ENCODE data around the gene LRRC25. TPM values are rescaled to one million over a fixed set of nuclear protein-coding genes. Genes with fewer than 3 reads are reported as not detected.

Gene LRRC25
- total RNA-seq, 1 experiment from 2014 or later, result 0.12 TPM

DNA sequence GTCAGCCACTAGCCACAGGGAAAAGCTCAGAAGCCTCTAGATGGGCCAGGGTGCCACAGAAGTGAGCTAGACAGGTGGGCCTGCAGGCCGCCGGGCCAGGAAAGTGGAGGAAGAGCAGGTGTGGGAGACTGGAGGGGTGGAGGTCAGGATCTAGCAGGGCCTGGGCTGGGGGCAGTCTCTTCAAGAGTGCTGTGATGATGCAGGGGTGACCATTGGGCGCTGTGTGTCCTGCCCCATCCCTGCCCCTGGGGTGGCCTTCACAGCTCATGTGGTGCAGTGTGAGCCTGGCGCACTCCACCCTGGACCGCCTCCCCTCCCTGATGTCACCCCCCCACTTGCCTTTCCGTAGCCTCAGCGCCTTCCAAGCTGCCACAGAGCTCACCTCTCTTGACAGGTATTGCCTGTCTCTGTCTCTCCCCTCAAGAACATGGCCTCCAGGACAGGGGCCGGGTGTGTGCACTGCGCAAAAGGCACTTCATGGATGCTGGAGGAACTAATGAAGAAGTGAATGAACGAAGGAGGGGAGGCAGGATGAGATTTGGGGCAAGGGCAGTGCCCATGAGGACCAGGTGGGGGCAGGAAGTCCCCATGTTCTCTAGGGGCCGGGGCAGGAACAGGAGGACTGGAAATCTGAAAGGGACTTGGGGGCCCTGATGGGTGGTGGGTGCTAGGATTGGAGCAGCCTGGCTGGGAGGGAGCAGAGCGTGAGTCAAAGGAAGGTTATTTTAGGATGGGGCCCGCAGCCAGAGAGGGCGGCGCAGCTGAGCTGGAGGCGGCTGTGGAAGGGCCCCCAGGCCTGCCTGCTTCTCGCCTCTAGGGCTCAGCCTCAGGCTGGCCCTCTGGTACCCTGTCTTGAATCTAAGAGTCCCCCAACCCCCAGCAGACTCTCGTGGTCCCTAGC is 28.3 kb upstream of the LRRC25 start:
- no peak overlapping the region; the same call in 1 of the 2 replicates for H3K9ac ChIP-seq (ENCODE audit: low read length)
- no peak overlapping the region for H2AFZ ChIP-seq (ENCODE audit: low read depth, low read length, poor library complexity, severe bottlenecking)
- CTCF ChIA-PET, result no interaction called here
- ATAC-seq (peak; percentile 31), DNase-seq (ENCODE audit: low read depth, low spot score) (no peak)
- peaks cover 21 to 40% of the 10 kb centered on the region in 2 experiments for H3K4me1 ChIP-seq (ENCODE audit: control insufficient read depth in 1 of 2, insufficient read depth in 2 of 2, low read length in 2 of 2)
- POLR2A ChIA-PET, result no interaction called here
- H3K9me3 ChIP-seq (ENCODE audit: control insufficient read depth in 1 of 2, insufficient read depth in 1 of 2, low read depth in 1 of 2, low read length in 2 of 2), result no peaks in the 10 kb centered on the region
- no TSS peak for BruUV-seq (replicated peaks)
- no peaks in the 10 kb centered on the region for H4K20me1 ChIP-seq (ENCODE audit: insufficient read depth)
- RAD21 ChIA-PET (ENCODE audit: low non-redundant PET in 1 of 2, low total read pairs in 2 of 2, uncharacterized antibody in 2 of 2, unreplicated experiment in 2 of 2), result no interaction called here
- no peaks in the 10 kb centered on the region for H3K9me2 ChIP-seq (ENCODE audit: insufficient read depth)
- TF ChIP-seq EZH2 (IDR thresholded peaks at IDR 0.05) (no peak), EGR1 (IDR thresholded peaks at IDR 0.05; ENCODE audit: low read depth) (no peak), TCF7L2 (IDR thresholded peaks at IDR 0.05; ENCODE audit: borderline replicate concordance, extremely low read depth, insufficient read depth, insufficient read length) (no peak), POLR2A (IDR thresholded peaks at IDR 0.05; ENCODE audit: borderline replicate concordance, extremely low read depth, insufficient read depth, insufficient read length) (no peak), SP1 (IDR thresholded peaks at IDR 0.05; ENCODE audit: low read depth) (no peak), ELF1 (IDR thresholded peaks at IDR 0.05; ENCODE audit: borderline replicate concordance, low read depth) (no peak), ZFX (IDR thresholded peaks at IDR 0.05) (no peak), CBX3 (IDR thresholded peaks at IDR 0.05; ENCODE audit: low read depth) (no peak), RAD21 (IDR thresholded peaks at IDR 0.05; ENCODE audit: low read depth) (no peak), SIN3A (IDR thresholded peaks at IDR 0.05; ENCODE audit: low read depth) (no peak), POLR2AphosphoS5 (IDR thresholded peaks at IDR 0.05; ENCODE audit: low read depth, low read length) (no peak), ZNF274 (IDR thresholded peaks at IDR 0.05; ENCODE audit: low read depth, low read length) (no peak)
- TF ChIP-seq, protein P1, sequence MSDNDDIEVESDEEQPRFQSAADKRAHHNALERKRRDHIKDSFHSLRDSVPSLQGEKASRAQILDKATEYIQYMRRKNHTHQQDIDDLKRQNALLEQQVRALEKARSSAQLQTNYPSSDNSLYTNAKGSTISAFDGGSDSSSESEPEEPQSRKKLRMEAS (IDR thresholded peaks at IDR 0.05), result no peak
- TF ChIP-seq, protein P2, sequence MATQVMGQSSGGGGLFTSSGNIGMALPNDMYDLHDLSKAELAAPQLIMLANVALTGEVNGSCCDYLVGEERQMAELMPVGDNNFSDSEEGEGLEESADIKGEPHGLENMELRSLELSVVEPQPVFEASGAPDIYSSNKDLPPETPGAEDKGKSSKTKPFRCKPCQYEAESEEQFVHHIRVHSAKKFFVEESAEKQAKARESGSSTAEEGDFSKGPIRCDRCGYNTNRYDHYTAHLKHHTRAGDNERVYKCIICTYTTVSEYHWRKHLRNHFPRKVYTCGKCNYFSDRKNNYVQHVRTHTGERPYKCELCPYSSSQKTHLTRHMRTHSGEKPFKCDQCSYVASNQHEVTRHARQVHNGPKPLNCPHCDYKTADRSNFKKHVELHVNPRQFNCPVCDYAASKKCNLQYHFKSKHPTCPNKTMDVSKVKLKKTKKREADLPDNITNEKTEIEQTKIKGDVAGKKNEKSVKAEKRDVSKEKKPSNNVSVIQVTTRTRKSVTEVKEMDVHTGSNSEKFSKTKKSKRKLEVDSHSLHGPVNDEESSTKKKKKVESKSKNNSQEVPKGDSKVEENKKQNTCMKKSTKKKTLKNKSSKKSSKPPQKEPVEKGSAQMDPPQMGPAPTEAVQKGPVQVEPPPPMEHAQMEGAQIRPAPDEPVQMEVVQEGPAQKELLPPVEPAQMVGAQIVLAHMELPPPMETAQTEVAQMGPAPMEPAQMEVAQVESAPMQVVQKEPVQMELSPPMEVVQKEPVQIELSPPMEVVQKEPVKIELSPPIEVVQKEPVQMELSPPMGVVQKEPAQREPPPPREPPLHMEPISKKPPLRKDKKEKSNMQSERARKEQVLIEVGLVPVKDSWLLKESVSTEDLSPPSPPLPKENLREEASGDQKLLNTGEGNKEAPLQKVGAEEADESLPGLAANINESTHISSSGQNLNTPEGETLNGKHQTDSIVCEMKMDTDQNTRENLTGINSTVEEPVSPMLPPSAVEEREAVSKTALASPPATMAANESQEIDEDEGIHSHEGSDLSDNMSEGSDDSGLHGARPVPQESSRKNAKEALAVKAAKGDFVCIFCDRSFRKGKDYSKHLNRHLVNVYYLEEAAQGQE (IDR thresholded peaks at IDR 0.05; ENCODE audit: low read depth), result no peak
- H3K4me3 ChIP-seq (replicated peaks in 1 of 2; ENCODE audit: low read depth in 1 of 2, low read length in 2 of 2), result no peak overlapping the region
- H3K36me3 ChIP-seq (ENCODE audit: control insufficient read depth in 1 of 2, insufficient read depth in 2 of 2, low read length in 2 of 2), result peaks cover 0 to 5% of the 10 kb centered on the region in 2 experiments; a peak in 2 of 4 replicates
- H3K4me2 ChIP-seq (ENCODE audit: low read length), result no peak overlapping the region
- peaks cover 64% of the 10 kb centered on the region for H3K79me2 ChIP-seq (ENCODE audit: insufficient read depth, low read length)
- intact Hi-C loops (cut with micrococcal nuclease), result no loop called here
- no peaks in the 10 kb centered on the region for H3K27me3 ChIP-seq (ENCODE audit: insufficient read depth, low read length)
- H3K27ac ChIP-seq (ENCODE audit: low read depth, low read length), result peak overlapping the region; percentile 35; the same call in 1 of the 2 replicates
